ENCODE results near the gene PADI1.

GRCh38 chr1:17260264-17260663 is 55.3 kb downstream of the PADI1 start:
- no peak for TF ChIP-seq POLR2A (IDR thresholded peaks at IDR 0.05)
- TF ChIP-seq CTCF (IDR thresholded peaks at IDR 0.05) = no peak
